Measurements from ENCODE around the gene LHFPL2.
A peak's percentile ranks its signal among the peaks of the same experiment; 100 is the strongest.
"Not testable (repeated sequence)": the region's sequence is repeated elsewhere in the genome, so short reads cannot be mapped to it uniquely, and the experiment has no call there.

LHFPL2 gene

DNA sequence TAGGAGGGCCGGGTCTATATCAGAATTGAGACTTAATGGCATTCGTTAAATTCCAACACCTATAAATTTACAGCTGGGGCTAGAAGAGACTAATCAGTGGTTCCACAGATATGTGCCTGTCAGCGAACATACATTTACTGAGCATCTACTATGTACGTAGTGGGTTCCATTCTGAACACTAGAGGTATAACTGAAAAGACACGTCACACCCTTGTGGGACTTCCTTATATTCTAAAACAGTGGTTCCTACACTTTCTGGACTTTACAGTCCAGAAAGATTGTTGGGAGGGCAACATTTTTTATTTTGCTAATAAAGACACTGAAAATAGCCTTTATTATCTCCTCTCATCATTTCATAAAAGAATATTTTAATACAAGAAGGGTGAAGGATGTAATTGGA is 147.7 kb downstream of the LHFPL2 start:
- DNase-seq (ENCODE audit: low spot score), result no peak

DNA sequence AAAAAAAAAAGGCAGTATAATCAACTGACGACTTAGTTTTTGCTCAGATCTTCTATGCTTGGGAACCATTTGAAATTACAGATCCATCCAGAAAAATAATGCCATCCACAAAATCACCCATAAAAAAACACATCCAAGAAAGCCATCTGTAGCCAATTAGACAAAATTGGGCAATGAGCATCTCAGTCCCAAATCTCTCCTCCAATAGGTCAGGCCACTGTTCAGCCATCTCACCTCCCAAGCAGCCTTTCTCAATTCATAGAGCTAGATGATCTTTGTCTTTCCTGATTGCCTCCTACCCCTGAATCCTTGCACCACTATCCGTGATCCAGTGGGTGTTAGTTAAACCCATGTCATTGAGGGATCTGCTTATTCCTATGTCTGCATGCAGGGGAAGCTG is 148.5 kb downstream of the LHFPL2 start:
- DNase-seq (ENCODE audit: low spot score), result no peak

DNA sequence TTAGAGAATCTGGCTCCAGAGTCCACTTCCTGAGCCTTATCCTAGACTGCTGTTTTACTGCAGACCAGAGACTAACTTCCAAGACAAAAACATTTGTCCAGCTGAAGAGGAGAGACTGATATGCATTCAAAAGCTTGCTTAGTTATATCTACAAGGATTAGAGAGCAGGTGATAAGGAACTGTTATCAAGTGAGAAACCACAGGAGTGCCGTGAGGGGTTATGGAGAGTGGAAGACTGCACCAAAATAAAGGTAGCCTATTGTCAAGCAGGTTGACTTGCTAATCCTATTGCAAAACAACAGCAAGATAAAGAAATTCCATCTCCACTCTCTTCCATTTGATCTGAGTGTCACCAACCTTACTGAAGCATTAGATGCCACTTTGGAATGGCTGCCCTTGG is 149.1 kb downstream of the LHFPL2 start:
- no peak for DNase-seq (ENCODE audit: low spot score)

DNA sequence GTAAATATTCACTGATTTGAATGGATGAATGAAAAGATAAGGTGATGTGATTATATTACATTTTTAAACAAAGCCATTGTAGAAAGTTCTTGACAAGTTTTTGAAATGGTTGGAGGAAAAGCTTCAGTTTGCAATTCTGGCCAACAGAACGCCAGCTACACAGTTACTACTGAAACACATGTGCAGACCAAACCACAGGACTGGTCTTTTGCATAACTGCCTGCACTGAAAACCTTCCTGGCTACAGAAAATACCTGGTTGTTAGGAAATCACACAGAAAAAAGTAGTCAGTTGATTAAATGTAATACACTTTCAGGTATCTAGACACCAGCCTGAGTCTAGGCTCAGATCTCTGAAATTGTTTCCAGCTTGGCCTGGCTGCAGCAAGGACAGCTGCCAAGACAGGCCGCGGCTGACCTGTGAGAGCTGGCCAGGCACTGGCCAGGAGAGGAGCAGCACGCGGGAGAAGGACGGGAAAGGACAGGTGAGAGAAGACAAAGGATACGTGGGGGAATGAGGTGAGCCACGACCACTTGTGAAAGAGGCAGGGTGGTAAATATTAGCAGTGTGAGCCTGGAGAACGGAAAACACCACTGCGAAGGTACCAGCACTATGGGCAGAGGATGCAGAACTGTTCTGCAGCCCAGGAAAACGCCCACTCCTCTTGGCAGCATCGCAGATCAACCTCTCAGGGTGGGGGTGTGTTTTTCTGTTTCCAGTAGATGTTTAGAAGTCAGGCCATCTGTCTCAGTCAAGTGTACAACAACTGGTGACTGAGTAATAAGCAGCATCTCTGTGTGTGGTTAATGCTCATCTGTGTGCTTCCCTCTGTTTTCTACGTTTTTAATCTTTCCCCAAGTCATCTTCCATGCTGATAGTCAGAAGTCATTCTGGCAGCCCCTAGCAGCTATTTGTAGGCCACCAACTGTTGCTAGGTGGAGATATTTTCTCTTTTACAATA is 150.7 kb downstream of the LHFPL2 start:
- DNase-seq (ENCODE audit: low spot score), result no peak

DNA sequence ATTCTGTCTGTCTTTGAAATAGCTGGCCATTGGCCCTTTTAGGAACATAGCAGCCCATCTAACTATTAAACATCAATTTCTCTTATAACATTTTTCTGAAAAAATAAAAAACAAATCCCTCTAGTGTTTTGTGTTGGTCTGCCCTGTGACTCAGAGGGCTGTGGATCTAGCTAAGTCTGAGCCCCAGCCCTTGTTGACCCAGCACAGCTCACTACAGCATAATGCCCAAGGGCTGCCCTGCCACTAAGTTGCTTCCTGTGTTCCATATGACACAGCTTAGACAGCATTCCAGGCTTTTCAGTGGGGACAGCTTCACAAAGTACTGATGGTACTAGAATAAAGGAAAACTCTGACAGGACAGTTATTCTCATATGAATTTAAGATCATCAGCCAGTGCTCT is 152.2 kb downstream of the LHFPL2 start:
- no peak for DNase-seq (ENCODE audit: low spot score)

DNA sequence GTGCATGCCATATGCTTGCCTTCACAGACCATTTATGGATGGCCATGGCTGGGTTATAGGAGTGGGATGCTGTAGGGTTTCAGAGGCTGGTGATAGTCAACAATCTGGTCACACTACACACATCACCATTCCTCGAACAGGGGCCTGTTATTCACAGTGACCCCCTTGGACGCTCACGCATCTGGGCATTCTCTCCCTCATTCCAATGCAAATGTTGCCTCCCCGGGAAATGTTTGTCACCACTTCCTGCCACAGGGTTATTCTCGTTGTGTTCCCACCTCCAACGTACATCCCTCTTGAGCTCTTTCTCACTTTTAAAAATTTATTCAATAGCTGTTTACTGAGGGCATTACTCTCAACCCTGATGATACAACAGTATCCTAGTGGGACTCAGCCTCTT is 152.8 kb downstream of the LHFPL2 start:
- DNase-seq (ENCODE audit: low spot score), result no peak

DNA sequence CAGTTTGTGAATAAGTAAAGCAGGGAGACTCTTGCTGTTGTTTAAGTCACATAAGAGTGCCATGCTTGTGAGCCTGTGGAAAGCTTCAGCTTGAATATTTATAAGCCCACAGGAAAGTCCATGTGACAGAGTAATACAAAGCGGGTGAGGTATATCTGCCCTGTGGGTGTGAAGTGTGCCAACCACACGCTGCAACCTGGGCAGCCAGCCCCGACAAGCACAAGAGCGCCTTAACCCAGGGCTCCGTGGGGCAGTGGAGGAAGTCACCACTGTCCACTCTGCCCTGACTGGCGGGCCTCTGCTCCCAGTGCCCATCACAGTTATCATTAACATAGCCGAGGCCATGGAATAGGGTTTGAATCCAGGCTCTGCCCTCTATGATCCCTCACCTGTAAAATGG is 155.9 kb downstream of the LHFPL2 start:
- DNase-seq (ENCODE audit: low spot score), result no peak

DNA sequence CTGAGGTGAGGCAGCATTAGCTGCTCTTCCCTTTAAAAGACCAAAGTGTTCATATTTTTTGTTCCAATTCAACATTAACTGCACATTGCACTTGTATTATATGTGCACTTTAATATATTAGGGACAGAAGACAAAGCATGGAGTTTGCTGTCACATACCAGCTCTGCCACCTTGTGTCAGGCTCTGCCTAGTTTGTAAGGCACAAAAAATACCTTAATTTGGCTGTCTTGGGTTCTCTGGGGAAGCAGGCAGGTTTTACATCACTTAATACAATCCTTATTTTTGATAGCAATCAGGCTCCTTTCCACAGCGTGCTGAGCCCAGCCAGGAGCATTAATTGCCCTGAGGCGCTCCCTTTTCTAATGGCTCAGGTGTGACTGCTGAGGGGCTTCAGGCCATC is 156.3 kb downstream of the LHFPL2 start:
- DNase-seq (ENCODE audit: low spot score), result no peak

DNA sequence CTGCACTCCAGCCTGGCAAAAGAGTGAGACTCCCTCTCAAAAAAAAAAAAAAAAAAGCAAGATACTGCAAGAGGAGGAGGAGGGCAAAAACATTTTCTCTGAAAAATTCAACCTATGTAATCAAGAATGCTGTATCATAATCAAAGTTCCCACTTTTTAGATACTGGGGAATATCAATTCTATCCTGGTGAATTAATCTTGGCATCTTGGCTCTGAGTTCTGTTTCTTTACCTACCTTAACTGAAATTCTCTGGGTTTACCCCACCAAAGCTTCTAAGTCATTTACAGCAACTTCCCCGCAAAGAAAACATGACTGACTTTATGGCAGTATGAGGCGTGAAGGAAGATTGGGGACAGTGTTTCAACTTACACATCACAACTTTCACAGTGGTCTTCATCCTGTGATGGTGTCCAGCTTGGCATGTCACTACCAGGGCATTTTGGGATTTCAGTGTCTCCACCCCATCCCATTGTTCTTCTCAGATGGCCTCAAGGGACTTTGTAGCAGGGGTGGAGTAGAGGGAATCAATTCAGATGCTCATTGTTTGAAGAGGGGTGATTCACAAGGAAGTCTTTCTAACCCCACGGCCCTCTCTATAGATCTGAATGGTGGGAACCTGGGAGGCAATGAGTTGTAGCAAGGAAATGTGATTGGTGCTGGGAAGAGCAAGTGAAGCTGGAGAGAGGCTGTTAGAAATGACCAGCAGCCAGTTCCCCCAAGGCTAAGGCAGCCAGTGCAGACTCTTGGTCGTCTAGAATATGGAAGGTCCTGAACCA is 157.7 kb downstream of the LHFPL2 start:
- DNase-seq (ENCODE audit: low spot score), result no peak

DNA sequence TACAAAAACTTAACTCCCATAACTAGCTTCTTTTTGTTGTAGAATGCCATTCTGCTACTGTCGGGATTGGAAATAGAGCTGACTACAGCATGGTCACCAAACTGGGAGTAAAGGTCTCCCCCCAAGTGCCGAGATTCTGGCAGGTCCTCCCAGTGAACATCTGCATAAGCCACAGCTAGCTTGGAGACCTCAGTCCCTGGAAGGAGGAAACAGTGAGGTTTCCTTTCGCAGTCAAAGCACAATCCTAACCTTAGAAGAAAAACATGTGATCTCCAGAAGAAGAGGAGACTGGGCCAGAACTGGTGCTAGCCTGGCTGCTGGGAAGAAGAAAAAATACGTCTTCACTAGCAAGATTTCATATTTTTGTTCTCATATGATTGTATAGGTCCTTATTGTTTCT is 160.7 kb downstream of the LHFPL2 start:
- no peak for DNase-seq (ENCODE audit: low spot score)

DNA sequence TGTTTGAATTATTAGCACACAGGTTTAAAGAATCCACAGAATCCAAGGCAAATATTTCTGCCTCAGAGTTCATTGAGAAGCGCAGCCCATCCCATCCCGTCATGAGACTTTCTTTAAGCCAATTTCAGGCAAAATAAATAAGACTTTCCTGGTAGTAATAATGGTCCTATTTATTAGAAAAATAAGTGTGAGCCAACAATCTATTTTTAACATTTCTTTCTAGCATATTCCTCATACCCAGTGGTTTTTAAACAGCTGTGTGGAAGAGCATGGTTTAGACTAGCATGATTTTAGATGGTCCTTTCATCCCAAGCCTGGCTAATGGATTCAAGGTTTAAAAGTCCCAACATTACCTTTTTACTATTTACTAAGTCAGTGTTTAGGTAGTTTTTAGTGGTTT is 162.4 kb downstream of the LHFPL2 start:
- no peak for DNase-seq (ENCODE audit: low spot score)

DNA sequence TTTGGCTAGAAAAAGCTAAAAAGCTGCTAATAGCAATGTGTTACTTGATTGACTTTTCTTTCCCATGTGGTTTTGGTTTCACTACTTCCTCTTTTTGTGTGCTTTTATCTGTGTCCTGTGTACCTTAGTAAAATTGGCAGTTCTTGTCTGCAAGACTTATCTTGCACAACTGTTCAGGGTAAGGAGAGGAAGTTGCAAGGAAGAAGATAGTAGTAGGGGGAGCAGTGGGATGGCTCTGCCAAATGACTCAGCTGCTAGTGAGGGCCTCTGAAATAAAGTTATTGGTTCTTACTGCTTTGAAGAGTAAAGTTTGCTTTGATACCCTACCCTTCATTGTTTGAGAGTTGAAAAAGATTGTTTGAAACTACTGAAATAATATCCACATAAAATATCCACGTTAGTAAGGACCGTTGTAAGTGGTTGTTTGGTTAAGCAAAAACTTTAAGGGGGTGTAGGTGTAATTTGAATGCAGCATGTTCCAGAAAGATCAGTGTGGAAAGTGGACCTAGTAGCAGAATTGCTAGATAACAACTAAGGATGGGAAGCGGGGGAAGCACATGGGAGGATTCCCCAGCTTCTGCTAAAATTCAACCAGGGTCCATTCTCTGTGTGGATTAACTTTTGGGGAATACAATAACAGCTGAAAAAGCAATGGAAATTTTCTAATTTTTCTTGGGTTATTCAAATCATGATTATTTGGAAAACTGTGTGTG is 164.6 kb downstream of the LHFPL2 start:
- peak; percentile 56 for DNase-seq (ENCODE audit: low spot score)

DNA sequence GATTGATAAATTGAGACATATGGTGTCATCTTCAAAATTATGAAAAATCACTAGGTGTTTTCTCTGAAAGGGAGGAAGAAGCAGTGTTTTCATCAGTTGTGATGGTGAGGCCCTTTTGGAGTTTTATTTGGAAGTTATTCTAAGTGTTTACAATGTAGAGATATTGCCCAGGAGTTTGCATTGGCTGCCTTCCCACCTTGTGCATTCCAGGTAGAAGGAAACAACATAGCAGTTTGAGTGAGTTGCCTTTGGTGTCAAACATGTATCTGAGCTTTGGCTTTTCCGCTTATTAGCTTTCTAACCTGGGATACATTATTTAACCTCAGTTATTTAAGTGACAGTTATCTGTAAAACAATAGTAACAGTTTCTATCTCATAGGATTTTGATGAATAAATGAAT is 165.6 kb downstream of the LHFPL2 start:
- DNase-seq (ENCODE audit: low spot score), result no peak

DNA sequence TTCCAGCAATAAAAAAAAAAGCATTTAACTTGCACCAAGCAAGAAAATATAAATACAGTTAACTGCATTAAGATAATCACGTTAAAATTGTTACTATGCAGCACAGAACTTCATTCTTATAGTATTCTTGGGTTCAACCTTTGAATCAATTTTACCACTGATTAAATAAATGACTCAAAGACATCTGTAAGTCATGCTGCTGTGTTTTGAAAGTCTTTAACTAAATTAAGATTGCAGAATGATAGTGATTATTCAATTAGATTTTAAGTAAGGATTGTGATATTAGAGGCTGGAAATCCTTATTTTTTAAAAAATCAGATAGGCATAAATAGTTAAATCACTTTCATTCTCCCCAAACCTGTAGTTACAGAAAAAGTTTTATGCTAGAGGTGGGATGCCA is 171.8 kb downstream of the LHFPL2 start:
- no peak for DNase-seq (ENCODE audit: low spot score)

DNA sequence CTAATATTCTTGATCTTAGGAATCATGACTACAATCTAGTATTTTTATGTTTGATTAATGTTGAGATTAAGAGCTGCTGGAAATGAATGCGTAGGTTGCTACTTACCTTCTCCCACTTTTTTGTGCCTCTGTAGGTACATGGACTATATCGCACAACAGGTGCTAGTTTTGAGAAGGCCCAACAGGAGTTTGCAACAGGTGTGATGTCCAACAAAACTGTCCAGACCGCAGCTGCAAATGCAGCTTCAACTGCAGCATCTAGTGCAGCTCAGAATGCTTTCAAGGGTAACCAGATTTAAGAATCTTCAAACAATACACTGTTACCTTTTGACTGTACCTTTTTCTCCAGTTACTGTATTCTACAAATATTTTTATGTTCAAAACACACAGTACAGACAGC is 173.2 kb downstream of the LHFPL2 start:
- DNase-seq (ENCODE audit: low spot score), result no peak

DNA sequence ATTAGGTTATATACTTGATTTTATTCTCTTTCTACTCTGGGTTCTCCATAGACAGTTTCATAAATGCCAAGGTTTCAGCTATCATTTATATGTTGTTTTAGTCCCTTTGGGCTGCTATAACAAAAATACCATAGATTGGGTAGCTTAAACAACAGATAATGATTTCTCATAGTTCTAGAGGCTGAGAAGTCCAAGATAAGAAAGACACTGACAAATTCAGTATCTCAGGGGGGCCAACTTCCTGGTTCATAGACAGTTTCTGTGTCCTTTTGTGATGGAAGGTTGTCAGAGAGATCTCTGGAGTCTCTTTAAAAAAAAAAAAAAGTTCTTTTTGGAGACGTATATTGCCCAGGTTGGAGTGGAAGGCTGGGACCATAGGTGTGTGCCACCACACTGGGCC is 174.8 kb downstream of the LHFPL2 start:
- no peak for DNase-seq (ENCODE audit: low spot score)

DNA sequence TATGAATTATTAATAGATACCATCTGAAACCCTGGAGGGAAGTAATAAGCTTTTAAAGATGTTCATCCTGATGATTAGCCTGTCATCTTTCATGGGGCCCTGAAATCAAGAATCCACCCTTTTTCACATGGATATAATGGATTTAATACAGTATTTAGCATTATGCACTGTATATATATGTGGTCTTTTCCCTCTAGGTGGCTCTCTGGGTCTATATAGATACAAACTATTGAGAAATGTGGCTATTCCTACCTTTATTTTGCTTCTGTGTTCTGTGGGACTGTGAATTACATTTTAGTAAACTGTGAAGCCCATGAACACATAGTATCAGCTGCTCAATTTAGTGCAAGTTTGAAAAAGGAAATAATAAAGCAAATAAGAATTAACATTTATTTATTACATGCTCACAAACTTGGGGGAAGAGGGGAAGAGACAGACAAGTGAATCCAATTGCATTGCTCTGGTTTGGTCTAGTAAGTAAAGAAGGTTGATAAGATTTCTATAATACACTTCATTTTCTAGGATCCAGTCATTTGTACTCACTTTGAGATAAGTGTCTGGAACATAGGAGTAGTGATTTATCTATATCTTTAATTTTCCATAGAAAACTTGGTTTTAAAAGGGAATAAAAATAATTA is 176.0 kb downstream of the LHFPL2 start:
- DNase-seq (ENCODE audit: low spot score), result no peak

DNA sequence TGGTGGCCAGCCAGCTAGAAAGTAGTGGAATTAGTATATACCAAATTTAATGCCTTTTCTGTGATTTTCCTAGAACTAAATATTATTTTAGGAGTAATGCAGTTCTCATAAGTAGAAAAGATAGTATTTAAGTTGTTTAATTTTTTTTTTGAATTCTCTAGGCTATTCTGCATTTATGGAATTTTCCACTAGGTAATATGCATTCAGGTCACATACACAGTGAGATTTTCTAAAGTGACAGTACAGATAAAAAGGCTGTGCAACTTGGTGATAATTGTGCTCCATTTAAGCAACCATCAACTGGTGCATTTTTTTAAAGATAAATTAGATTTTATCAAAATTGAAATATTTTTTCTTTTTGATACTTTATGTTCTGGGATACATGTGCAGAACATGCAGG is 176.7 kb downstream of the LHFPL2 start:
- DNase-seq (ENCODE audit: low spot score), result no peak

DNA sequence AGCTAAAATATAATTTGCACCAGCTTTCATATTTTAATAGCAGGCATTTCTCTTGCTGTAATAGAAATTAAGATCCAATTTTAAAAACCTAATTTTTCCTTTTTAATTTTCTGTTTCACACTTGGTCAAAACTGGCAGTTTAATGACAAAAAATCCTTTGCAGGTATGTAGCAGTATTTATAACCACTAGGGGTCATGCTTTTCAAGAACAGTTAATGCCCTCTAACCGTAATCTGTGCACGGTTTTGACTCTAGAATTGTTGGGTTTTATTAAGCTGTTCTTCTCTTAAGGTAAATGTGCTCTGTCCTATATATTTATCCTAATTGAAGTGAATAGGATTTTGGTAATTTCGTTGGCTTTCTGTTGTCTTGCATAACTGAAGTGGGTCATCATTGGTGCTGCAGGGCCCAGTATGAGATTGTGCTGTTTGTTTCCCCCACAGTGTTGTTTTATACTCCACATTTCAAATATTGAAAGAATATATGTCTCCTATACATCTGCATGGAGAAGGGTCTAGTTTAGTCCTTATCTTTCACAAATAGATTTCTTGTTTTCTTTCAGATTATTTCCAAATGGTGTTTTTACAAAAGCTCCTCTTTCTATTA is 180.7 kb downstream of the LHFPL2 start:
- DNase-seq (ENCODE audit: low spot score), result peak; percentile 40

DNA sequence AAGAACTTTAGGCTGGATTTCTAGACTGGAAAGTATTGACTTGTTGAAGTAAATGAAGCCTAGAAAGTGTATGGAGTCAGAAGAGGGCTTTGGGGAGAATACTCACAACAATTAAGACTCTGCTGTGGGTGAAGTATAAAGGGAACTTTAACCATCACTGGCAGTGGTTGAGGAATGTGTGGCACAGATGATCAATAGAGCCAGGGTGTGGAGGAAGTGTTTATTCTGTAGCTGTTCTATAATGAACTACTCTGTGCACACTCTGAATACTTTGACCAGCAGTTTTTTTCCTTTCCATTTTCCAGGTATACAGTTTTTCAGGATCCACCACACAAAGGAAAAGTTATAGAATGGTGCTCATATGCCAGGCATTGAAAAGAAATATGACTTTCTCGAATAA is 181.4 kb downstream of the LHFPL2 start:
- no peak for DNase-seq (ENCODE audit: low spot score)

DNA sequence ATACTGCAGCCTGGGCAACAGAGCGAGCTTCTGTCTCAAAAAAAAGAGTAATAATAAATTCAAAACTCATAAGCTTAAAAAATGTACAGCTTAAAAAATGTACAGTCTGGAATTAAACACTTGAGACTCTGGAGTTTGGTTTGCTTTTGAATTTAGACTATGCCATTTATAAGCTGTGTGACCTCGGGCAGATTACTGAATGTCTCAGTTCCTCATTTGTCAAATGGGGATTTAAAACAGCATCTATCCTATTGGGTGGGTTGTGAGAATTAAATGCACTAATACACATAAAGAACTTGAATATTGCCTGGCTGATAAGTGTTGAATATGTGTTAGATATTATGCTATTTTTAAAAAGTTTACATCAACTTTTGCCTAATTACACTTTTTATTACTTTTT is 189.7 kb downstream of the LHFPL2 start:
- peak; percentile 8 for DNase-seq (ENCODE audit: low spot score)

DNA sequence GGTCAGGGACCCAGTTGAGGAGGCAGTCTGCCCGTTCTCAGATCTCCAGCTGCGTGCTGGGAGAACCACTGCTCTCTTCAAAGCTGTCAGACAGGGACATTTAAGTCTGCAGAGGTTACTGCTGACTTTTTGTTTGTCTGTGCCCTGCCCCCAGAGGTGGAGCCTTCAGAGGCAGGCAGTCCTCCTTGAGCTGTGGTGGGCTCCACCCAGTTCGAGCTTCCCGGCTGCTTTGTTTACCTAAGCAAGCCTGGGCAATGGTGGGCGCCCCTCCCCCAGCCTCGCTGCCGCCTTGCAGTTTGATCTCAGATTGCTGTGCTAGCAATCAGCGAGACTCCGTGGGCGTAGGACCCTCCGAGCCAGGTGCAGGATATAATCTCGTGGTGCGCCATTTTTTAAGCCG is 191.1 kb downstream of the LHFPL2 start:
- DNase-seq (ENCODE audit: low spot score), result not testable (repeated sequence)

Data from germinal center (tissue), 1 donor.